AG04449 (cell line): Measurements from ENCODE around the gene SLIT3.

Source experiments
- CTCF ChIA-PET: fragments of 350-600 bp; formaldehyde crosslinking; extraction: SDS; loops from one replicate; lab custom pipeline; 2021; ENCODE audit warnings: antibody characterized with exemption; lab: Yijun Ruan, JAX
- POLR2A ChIA-PET: fragments of 400-600, 350-600 bp; formaldehyde crosslinking; extraction: SDS; loops from one replicate; lab custom pipeline; 2020; ENCODE audit warnings: antibody characterized with exemption, inconsistent platforms; lab: Yijun Ruan, JAX
- DNase-seq: peaks from one replicate; pipeline ENCODE4 v3.0.0-alpha.2; 2010; ENCODE audit warnings: low read depth, low spot score
- H3K4me3 ChIP-seq: 2 replicates; pipeline ENCODE4 v1.5.1; 2011; ENCODE audit warnings: low read depth, mild to moderate bottlenecking, control low read depth, low read length
- CTCF ChIP-seq: IDR thresholded peaks from one replicate; pipeline ENCODE4 v1.5.1; 2011; ENCODE audit warnings: mild to moderate bottlenecking, moderate library complexity, low read length, control low read depth, inconsistent platforms; ENCODE audit not compliant: insufficient read depth; ENCODE audit errors: missing control alignments

SLIT3 gene

GRCh38 chr5:168796593-168797580 lies 504.1 kb downstream of the SLIT3 start:
- no peak for DNase-seq
- ChIA-PET CTCF (interaction anchor here (1.0 kb wide), 1 partner anchor 90 kb away, joined by 3 read pairs; no protein-coding TSS in a partner anchor), POLR2A (no interaction called here)
- no peak for TF ChIP-seq CTCF
- H3K4me3 ChIP-seq = no peak overlapping the region

- ChIA-PET POLR2A (no interaction called here), CTCF (no interaction called here)
- H3K4me3 ChIP-seq = no peak overlapping the region
- TF ChIP-seq CTCF = no peak
- DNase-seq = no peak
Measured at GRCh38 chr5:168796000-168796399, 504.9 kb downstream of the SLIT3 start.

- no peak for TF ChIP-seq CTCF
- no peak overlapping the region for H3K4me3 ChIP-seq
- CTCF ChIA-PET = interaction anchor here (1.3 kb wide), 1 partner anchor 9 kb away, joined by 4 read pairs; no protein-coding TSS in a partner anchor
- peak; percentile 63 for DNase-seq
- POLR2A ChIA-PET = no interaction called here
Measured at GRCh38 chr5:168793841-168794837, 506.8 kb downstream of the SLIT3 start.

GRCh38 chr5:168792678-168793077 lies 508.3 kb downstream of the SLIT3 start:
- TF ChIP-seq CTCF = no peak
- ChIA-PET CTCF (no interaction called here), POLR2A (no interaction called here)
- DNase-seq = no peak
- H3K4me3 ChIP-seq = no peak overlapping the region

GRCh38 chr5:168790671-168791250 lies 510.2 kb downstream of the SLIT3 start:
- ChIA-PET CTCF (interaction anchor here (0.6 kb wide), 1 partner anchor 547 kb away, joined by 3 read pairs; no protein-coding TSS in a partner anchor), POLR2A (no interaction called here)
- no peak for DNase-seq
- TF ChIP-seq CTCF = no peak
- no peak overlapping the region for H3K4me3 ChIP-seq
